ENCODE measurements around the gene SEMA4G.

DNA sequence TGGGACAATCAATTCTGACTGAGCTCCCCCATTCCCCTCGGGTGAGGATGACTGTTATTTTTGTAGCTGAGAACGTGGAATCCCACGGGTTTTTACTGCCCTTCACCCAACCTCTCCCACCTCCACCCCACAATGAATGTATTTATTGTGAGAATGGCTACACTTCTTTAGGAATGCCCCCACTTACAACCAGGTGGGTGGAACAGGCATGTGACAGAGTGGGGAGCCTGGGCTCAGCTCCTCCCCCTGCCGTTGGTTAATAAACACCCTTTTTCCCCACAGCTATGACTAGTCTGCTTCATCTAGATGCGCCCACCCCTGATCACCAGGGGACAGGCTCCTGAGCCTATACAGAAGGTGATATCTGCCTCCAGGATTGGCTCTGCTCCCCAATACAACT is 16.0 kb downstream of the SEMA4G start:
- TF ChIP-seq CTCF (IDR thresholded peaks at IDR 0.05) (no peak), ZFX (IDR thresholded peaks at IDR 0.05; ENCODE audit: borderline replicate concordance) (no peak)

Data from 22Rv1 (cell line).